ENCODE measurements around the gene TFPT. TPM values are rescaled to one million over a fixed set of nuclear protein-coding genes. Genes with fewer than 3 reads are reported as not detected.
A peak's percentile ranks its signal among the peaks of the same experiment; 100 is the strongest.

TFPT gene
- total and polyA plus RNA-seq, 4 experiments from 2014 or later: 17.2 to 31.0 (median 18.3) TPM

DNA sequence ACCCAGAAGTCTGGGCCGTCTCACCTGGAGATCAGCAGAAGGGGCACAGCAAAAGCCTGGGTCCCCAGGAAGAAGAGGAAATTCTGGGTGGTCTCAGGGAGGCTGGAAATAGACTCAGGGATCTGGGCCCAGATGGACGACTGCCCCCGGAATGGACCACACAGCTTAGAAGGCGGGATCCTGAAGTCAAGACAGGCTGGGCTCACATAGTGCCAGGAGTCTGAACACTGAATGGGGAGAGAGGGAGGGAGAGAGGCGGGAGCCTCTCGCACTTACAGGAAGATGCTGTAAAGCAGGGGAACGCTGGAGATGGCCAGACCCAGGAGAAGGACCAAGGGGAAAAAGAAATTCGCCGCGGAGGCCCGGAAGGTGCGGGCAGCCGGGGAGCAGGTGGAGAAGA lies 45.4 kb upstream of the TFPT start:
- Histone ChIP-seq H3K4me3 (ENCODE audit: low read length in 2 of 2) (peak overlapping the region in 1 of 2 donors; percentile 56), H3K27me3 (ENCODE audit: insufficient read depth, low read length) (no peaks in the 10 kb centered on the region), H3K4me1 (ENCODE audit: insufficient read depth, low read length) (peaks cover 68% of the 10 kb centered on the region), H3K36me3 (ENCODE audit: insufficient read depth, low read length) (peaks cover 24% of the 10 kb centered on the region), H3K9me3 (ENCODE audit: control insufficient read depth in 1 of 2, low read length in 2 of 2) (no peaks in the 10 kb centered on the region), H3K27ac (ENCODE audit: low read depth, low read length) (peak overlapping the region; percentile 57)
- Mint-ChIP-seq H3K9me3 (no peaks in the 10 kb centered on the region), H3K27ac (peak overlapping the region; percentile 93 to 100 (median 100)), H3K27me3 (no peaks in the 10 kb centered on the region), H3K4me3 (peak overlapping the region in 7 of 8 donors; percentile 99 to 100 (median 100)), H3K4me1 (peaks cover 34 to 84% (median 54%) of the 10 kb centered on the region in 4 donors), H3K36me3 (peaks cover 12 to 27% of the 10 kb centered on the region in 2 donors)
- POLR2A ChIA-PET (ENCODE audit: partially characterized antibody): interaction anchor here (0.8 to 7.8 kb wide), 6 partner anchors 22 to 48 kb away, joined by 3 to 131 read pairs (median 14); partner anchors contain the start of genes CNOT3, MBOAT7, PRPF31 and RPS9
- intact Hi-C loops (cut with micrococcal nuclease): no loop called here
- DNase-seq: no peak
- CTCF ChIA-PET (ENCODE audit: partially characterized antibody): interaction anchor here (1.0 to 3.0 kb wide), 2 partner anchors 29 to 105 kb away, joined by 3 to 10 read pairs; partner anchors contain the start of gene MBOAT7

DNA sequence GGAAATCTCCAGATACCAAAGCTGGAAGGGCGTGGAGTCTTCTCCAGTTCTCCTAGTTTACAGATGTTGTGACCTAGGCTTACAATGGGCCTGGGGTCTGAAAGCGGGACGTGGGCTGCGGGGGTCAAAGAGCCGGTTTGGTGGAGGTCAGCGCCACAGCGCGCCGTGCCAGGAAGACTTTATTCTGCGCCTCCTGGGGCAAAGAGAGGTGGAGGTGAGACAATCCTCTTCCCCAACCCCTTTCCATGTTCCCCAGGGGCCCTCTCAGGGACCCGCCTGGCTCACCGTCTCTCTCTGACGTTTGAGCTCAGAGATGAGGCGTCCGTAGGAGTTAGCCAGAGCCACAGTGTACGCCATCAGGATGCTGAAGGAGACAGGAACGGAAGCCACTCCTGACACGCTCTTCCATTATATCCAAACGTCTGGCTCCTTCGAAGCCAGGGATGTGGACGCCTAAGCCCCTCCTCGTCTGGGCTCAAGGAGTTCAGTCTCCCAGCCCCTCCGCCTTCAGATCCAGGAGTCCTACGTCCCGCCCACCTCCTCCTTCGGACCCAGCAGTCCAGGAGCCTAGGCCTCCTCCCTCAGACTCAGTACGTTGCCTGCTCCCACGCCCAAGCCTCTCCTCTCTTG lies 44.8 kb upstream of the TFPT start:
- H3K36me3 ChIP-seq (ENCODE audit: insufficient read depth, low read length): peaks cover 30% of the 10 kb centered on the region
- Mint-ChIP-seq H3K4me1 (peaks cover 34 to 86% (median 55%) of the 10 kb centered on the region in 4 donors), H3K27me3 (no peaks in the 10 kb centered on the region), H3K4me3 (peak overlapping the region; percentile 99 to 100 (median 100)), H3K36me3 (peaks cover 14 to 30% of the 10 kb centered on the region in 2 donors), H3K27ac (peak overlapping the region; percentile 93 to 100 (median 100)), H3K9me3 (no peaks in the 10 kb centered on the region)
- intact Hi-C loops (cut with micrococcal nuclease): no loop called here
- H3K9me3 ChIP-seq (ENCODE audit: control insufficient read depth in 1 of 2, low read length in 2 of 2): no peaks in the 10 kb centered on the region
- H3K27me3 ChIP-seq (ENCODE audit: insufficient read depth, low read length): no peaks in the 10 kb centered on the region
- peak overlapping the region; percentile 56 to 88 for H3K4me3 ChIP-seq (ENCODE audit: low read length in 2 of 2)
- peaks cover 74% of the 10 kb centered on the region for H3K4me1 ChIP-seq (ENCODE audit: insufficient read depth, low read length)
- no peak for DNase-seq
- peak overlapping the region; percentile 57 for H3K27ac ChIP-seq (ENCODE audit: low read depth, low read length)
- CTCF ChIA-PET (ENCODE audit: partially characterized antibody): interaction anchor here (0.6 to 3.0 kb wide), 6 partner anchors 8 to 361 kb away, joined by 3 to 10 read pairs (median 4); partner anchors contain the start of genes CNOT3 and MBOAT7
- POLR2A ChIA-PET (ENCODE audit: partially characterized antibody): interaction anchor here (0.8 to 7.8 kb wide), 14 partner anchors 11 to 292 kb away, joined by 3 to 131 read pairs (median 7); partner anchors contain the start of genes CNOT3, LENG8, MBOAT7 and MYADM

DNA sequence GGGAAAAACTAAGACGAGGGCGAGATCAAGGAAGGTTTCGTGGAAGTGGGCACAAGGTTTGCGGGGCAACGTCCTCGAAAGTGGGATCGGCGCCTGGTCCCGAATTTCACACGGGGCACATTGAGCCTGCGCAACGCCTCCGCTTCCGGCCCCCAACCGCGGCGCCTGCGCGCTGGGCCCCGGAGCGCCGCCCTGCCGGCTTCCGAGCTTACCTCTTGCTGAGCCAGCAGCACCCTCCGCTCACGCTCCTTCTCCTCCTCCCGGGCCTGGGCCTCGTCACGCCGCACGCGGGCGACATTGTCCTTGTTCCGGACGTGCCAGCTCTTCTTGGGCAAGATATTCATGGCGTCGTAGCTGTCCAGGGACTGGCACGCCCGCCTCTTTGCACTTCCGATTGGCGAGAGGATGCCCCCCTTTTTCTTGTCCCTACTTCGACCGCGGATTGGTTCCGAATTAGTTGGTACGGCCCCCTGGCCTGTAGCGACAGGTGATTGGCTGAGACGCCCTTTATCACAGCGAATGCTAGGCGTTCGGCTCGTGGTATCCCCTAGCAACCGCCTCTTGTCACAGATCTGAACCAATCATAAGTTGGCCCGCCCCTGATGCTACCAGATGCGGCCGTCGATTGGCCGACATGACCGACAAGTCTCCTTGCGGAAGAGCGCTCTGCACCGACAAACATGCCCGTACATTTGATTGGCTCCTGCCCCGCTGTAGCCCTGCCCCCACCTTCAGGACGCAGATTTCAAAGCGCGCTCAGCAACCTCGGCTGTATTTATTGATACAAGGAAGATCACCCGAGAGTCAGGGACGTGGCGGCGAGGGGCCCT lies 44.1 kb upstream of the TFPT start, which contains the start of gene LENG1:
Gene LENG1 (minus strand): TSS at position 370 of the 830 bp plus-strand sequence. CDS start 26 bp downstream, at position 344.
- peak within 1 kb of the TSS; percentile 78 for H3K27ac ChIP-seq (ENCODE audit: low read depth, low read length)
- Mint-ChIP-seq H3K27ac (peak within 1 kb of the TSS; percentile 93 to 100 (median 100)), H3K4me3 (peak within 1 kb of the TSS; percentile 99 to 100 (median 100)), H3K4me1 (peaks cover 39 to 85% (median 58%) of the 10 kb centered on the region in 4 donors), H3K36me3 (peaks cover 20 to 37% of the 10 kb centered on the region in 2 donors), H3K27me3 (no peaks in the 10 kb centered on the region), H3K9me3 (no peaks in the 10 kb centered on the region)
- peak; percentile 97 to 100 (median 100) for DNase-seq
- no peaks in the 10 kb centered on the region for H3K27me3 ChIP-seq (ENCODE audit: insufficient read depth, low read length)
- H3K4me3 ChIP-seq (ENCODE audit: low read length in 2 of 2): peak within 1 kb of the TSS; percentile 61 to 99
- ChIA-PET POLR2A (ENCODE audit: partially characterized antibody) (interaction anchor here (0.9 to 7.8 kb wide), 22 partner anchors 9 to 291 kb away, joined by 3 to 131 read pairs (median 5); partner anchors contain the start of genes CNOT3, LENG8, MBOAT7 and MYADM), CTCF (ENCODE audit: partially characterized antibody) (interaction anchor here (0.6 to 3.0 kb wide), 7 partner anchors 9 to 360 kb away, joined by 3 to 10 read pairs (median 4); partner anchors contain the start of genes CNOT3 and MBOAT7)
- no peaks in the 10 kb centered on the region for H3K9me3 ChIP-seq (ENCODE audit: control insufficient read depth in 1 of 2, low read length in 2 of 2)
- H3K36me3 ChIP-seq (ENCODE audit: insufficient read depth, low read length): peaks cover 37% of the 10 kb centered on the region
- peaks cover 75% of the 10 kb centered on the region for H3K4me1 ChIP-seq (ENCODE audit: insufficient read depth, low read length)
- intact Hi-C loops (cut with micrococcal nuclease): loop anchor here (1.0 kb wide), 7 partner anchors 9 to 292 kb away; partner anchors contain the start of genes CNOT3, MYADM, NDUFA3 and PRPF31

DNA sequence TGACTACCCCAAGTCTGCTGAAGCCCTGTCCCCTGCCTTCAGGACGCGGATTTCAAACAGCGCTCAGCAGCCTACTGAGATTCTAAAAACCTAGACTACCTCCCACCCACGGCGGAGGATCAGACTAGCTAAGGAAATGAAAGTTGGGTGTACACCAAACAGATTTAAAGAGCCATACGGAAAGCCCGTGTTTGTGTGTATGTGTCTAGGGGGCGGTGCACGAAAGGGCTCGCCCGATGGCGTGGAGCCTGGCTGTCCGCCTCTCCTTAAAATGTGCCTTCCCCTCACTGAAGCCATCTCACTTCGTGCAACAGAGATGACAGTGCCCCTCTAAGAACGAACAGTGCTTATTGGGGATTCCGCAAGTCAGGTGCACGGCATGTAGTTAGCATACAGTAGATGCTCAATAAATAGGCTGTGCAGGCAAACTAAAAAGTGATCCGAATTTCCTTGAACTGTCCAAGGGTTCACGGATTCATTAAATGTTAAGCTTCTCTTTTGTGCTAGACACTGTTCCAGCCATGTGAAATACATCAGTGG lies 43.4 kb upstream of the TFPT start:
- peak in 3 of 5 donors; percentile 30 to 54 (median 34) for DNase-seq
- ChIA-PET POLR2A (ENCODE audit: partially characterized antibody) (interaction anchor here (0.9 to 7.8 kb wide), 20 partner anchors 9 to 291 kb away, joined by 3 to 131 read pairs (median 5); partner anchors contain the start of genes CNOT3, LENG8, MBOAT7 and MYADM), CTCF (ENCODE audit: partially characterized antibody) (interaction anchor here (1.0 to 3.0 kb wide), 4 partner anchors 22 to 360 kb away, joined by 4 to 10 read pairs (median 9); partner anchors contain the start of genes CNOT3 and MBOAT7)
- intact Hi-C loops (cut with micrococcal nuclease): loop anchor here (1.0 kb wide), 7 partner anchors 9 to 292 kb away; partner anchors contain the start of genes CNOT3, MYADM, NDUFA3 and PRPF31
- Histone ChIP-seq H3K36me3 (ENCODE audit: insufficient read depth, low read length) (peaks cover 44% of the 10 kb centered on the region), H3K4me3 (ENCODE audit: low read length in 2 of 2) (peak overlapping the region; percentile 61 to 99), H3K4me1 (ENCODE audit: insufficient read depth, low read length) (peaks cover 76% of the 10 kb centered on the region), H3K27me3 (ENCODE audit: insufficient read depth, low read length) (no peaks in the 10 kb centered on the region), H3K9me3 (ENCODE audit: control insufficient read depth in 1 of 2, low read length in 2 of 2) (no peaks in the 10 kb centered on the region), H3K27ac (ENCODE audit: low read depth, low read length) (peak overlapping the region; percentile 78)
- Mint-ChIP-seq H3K4me3 (peak overlapping the region; percentile 99 to 100 (median 100)), H3K27me3 (no peaks in the 10 kb centered on the region), H3K9me3 (no peaks in the 10 kb centered on the region), H3K27ac (peak overlapping the region; percentile 93 to 100 (median 100)), H3K36me3 (peaks cover 25 to 43% of the 10 kb centered on the region in 2 donors), H3K4me1 (peaks cover 41 to 85% (median 58%) of the 10 kb centered on the region in 4 donors)

DNA sequence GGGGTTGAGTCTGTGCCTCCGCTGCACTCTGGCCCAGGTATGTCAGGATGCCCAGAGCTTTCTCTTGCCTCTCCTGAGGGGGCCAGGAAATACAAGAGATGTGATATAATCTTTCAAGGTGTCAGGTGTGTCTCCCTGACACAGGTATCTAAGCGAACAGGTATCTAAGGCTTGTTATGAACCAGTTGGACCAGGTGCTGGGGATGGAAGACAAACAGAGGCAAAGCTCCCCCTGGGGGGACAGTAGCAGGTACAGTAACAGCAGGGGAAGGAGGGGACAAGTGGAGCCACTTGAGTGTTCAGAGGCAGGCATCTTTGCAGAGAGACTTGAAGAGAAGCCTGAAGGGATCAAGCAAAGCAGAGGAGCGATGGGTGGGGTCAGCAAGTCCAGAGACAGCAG lies 41.5 kb upstream of the TFPT start:
- H3K27ac Mint-ChIP-seq: peak overlapping the region; percentile 30 to 86 (median 57)
- H3K9me3 Mint-ChIP-seq: no peaks in the 10 kb centered on the region
- Histone ChIP-seq H3K27ac (ENCODE audit: low read depth, low read length) (no peak overlapping the region), H3K27me3 (ENCODE audit: insufficient read depth, low read length) (no peaks in the 10 kb centered on the region), H3K9me3 (ENCODE audit: control insufficient read depth in 1 of 2, low read length in 2 of 2) (no peaks in the 10 kb centered on the region), H3K36me3 (ENCODE audit: insufficient read depth, low read length) (peaks cover 61% of the 10 kb centered on the region), H3K4me1 (ENCODE audit: insufficient read depth, low read length) (peaks cover 67% of the 10 kb centered on the region), H3K4me3 (ENCODE audit: low read length in 2 of 2) (no peak overlapping the region)
- H3K36me3 Mint-ChIP-seq: peaks cover 26 to 59% of the 10 kb centered on the region in 2 donors
- intact Hi-C loops (cut with micrococcal nuclease): no loop called here
- no peaks in the 10 kb centered on the region for H3K27me3 Mint-ChIP-seq
- CTCF ChIA-PET (ENCODE audit: partially characterized antibody): no interaction called here
- peaks cover 37 to 75% (median 54%) of the 10 kb centered on the region in 4 donors for H3K4me1 Mint-ChIP-seq
- H3K4me3 Mint-ChIP-seq: peak overlapping the region in 6 of 8 donors; percentile 29 to 54 (median 48)
- no peak for DNase-seq
- POLR2A ChIA-PET (ENCODE audit: partially characterized antibody): interaction anchor here (0.6 to 7.8 kb wide), 6 partner anchors 9 to 42 kb away, joined by 3 to 131 read pairs (median 10); partner anchors contain the start of genes CNOT3, MBOAT7, PRPF31 and TFPT

DNA sequence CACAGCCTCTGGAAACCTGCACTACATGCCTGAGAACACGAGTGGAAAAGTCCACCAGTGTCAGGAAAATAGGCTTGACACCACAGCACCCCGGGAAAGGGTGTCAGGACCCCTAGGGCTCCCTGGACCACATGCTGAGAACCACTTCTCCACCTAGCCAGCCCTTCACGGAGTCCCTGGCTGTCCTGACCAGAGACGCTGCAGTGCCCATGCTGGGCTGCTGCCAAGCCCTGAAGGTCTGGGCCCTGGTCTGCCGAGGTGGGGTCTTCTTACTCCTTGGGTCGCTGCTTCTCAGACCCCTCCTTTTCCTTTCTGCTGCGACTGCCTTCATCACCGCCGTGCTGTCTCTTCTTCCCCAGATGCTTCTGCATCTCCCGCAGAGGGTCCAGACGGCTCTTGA lies 41.0 kb upstream of the TFPT start:
- H3K27me3 ChIP-seq (ENCODE audit: insufficient read depth, low read length): no peaks in the 10 kb centered on the region
- H3K27ac ChIP-seq (ENCODE audit: low read depth, low read length): no peak overlapping the region
- Mint-ChIP-seq H3K4me3 (no peak overlapping the region), H3K4me1 (peaks cover 37 to 70% (median 52%) of the 10 kb centered on the region in 4 donors), H3K27me3 (no peaks in the 10 kb centered on the region), H3K9me3 (no peaks in the 10 kb centered on the region), H3K27ac (peak overlapping the region in 2 of 7 donors; percentile 6 to 55), H3K36me3 (peaks cover 29 to 63% of the 10 kb centered on the region in 2 donors)
- intact Hi-C loops (cut with micrococcal nuclease): no loop called here
- no peak for DNase-seq
- H3K36me3 ChIP-seq (ENCODE audit: insufficient read depth, low read length): peaks cover 66% of the 10 kb centered on the region
- H3K4me1 ChIP-seq (ENCODE audit: insufficient read depth, low read length): peaks cover 63% of the 10 kb centered on the region
- no peak overlapping the region for H3K4me3 ChIP-seq (ENCODE audit: low read length in 2 of 2)
- no peaks in the 10 kb centered on the region for H3K9me3 ChIP-seq (ENCODE audit: control insufficient read depth in 1 of 2, low read length in 2 of 2)
- POLR2A ChIA-PET (ENCODE audit: partially characterized antibody): interaction anchor here (2.1 to 7.8 kb wide), 4 partner anchors 9 to 35 kb away, joined by 7 to 131 read pairs (median 10); partner anchors contain the start of genes CNOT3, MBOAT7 and TSEN34
- CTCF ChIA-PET (ENCODE audit: partially characterized antibody): no interaction called here

Data from CD4-positive, alpha-beta memory T cell (primary cell).